ENCODE data around the gene RO60. TPM values are rescaled to one million over a fixed set of nuclear protein-coding genes. Genes with fewer than 3 reads are reported as not detected.

RO60 gene
- total RNA-seq, 1 experiment from 2014 or later, result 93.5 TPM

GRCh38 chr1:193019442-193020026 lies 39.9 kb upstream of the RO60 start:
- TF ChIP-seq CTCF (conservative IDR thresholded peaks at IDR 0.05; ENCODE audit: low read depth, low read length), result peak; percentile 66
- TF ChIP-seq EZH2 (IDR thresholded peaks at IDR 0.05; ENCODE audit: borderline replicate concordance, low read depth, low read length, poor library complexity, severe bottlenecking), result no peak
- H3K4me1 ChIP-seq (ENCODE audit: insufficient read depth, low read length, poor library complexity, severe bottlenecking), result no peaks in the 10 kb centered on the region
- ChIA-PET CTCF (interaction anchor here (0.6 to 2.0 kb wide), 5 partner anchors 13 to 545 kb away, joined by 3 to 13 read pairs (median 5); partner anchors contain the start of gene RGS2), POLR2A (ENCODE audit: low non-redundant PET) (no interaction called here)
- intact Hi-C loops (cut with micrococcal nuclease; ENCODE audit: unreplicated experiment), result loop anchor here (1.0 to 5.0 kb wide), 3 partner anchors 212 to 547 kb away; no protein-coding TSS in a partner anchor
- H3K27me3 ChIP-seq (replicated peaks; ENCODE audit: insufficient read depth, low read depth, low read length, poor library complexity), result no peaks in the 10 kb centered on the region
- BruUV-seq (replicated peaks), result no TSS peak
- H3K9me3 ChIP-seq (ENCODE audit: low read depth, low read length, poor library complexity, severe bottlenecking), result no peaks in the 10 kb centered on the region
- peak; percentile 73 for DNase-seq (ENCODE audit: low spot score)
- no peak overlapping the region for H3K4me3 ChIP-seq (ENCODE audit: low read depth, low read length, poor library complexity, severe bottlenecking)
- H3K27ac ChIP-seq (ENCODE audit: low read depth, low read length, poor library complexity, severe bottlenecking), result no peak overlapping the region
- peaks cover 22% of the 10 kb centered on the region for H3K36me3 ChIP-seq (ENCODE audit: insufficient read depth, low read length, poor library complexity, severe bottlenecking)

- intact Hi-C loops (cut with micrococcal nuclease; ENCODE audit: unreplicated experiment), result no loop called here
- no TSS peak for BruUV-seq (replicated peaks)
- Histone ChIP-seq H3K4me3 (ENCODE audit: low read depth, low read length, poor library complexity, severe bottlenecking) (no peak overlapping the region), H3K27me3 (replicated peaks; ENCODE audit: insufficient read depth, low read depth, low read length, poor library complexity) (no peaks in the 10 kb centered on the region), H3K9me3 (ENCODE audit: low read depth, low read length, poor library complexity, severe bottlenecking) (no peaks in the 10 kb centered on the region), H3K36me3 (ENCODE audit: insufficient read depth, low read length, poor library complexity, severe bottlenecking) (peaks cover 40% of the 10 kb centered on the region), H3K4me1 (ENCODE audit: insufficient read depth, low read length, poor library complexity, severe bottlenecking) (no peaks in the 10 kb centered on the region), H3K27ac (ENCODE audit: low read depth, low read length, poor library complexity, severe bottlenecking) (no peak overlapping the region)
- TF ChIP-seq CTCF (conservative IDR thresholded peaks at IDR 0.05; ENCODE audit: low read depth, low read length), result no peak
- no peak for TF ChIP-seq EZH2 (IDR thresholded peaks at IDR 0.05; ENCODE audit: borderline replicate concordance, low read depth, low read length, poor library complexity, severe bottlenecking)
- DNase-seq (ENCODE audit: low spot score), result no peak
- CTCF ChIA-PET, result no interaction called here
- POLR2A ChIA-PET (ENCODE audit: low non-redundant PET), result no interaction called here
These were observed 34.2 kb upstream of the RO60 start for GRCh38 chr1:193025218-193025617.

GRCh38 chr1:193030280-193030679 lies 29.1 kb upstream of the RO60 start:
- ChIA-PET CTCF (no interaction called here), POLR2A (ENCODE audit: low non-redundant PET) (no interaction called here)
- Histone ChIP-seq H3K36me3 (ENCODE audit: insufficient read depth, low read length, poor library complexity, severe bottlenecking) (peaks cover 18% of the 10 kb centered on the region), H3K4me1 (ENCODE audit: insufficient read depth, low read length, poor library complexity, severe bottlenecking) (peaks cover 8% of the 10 kb centered on the region), H3K9me3 (ENCODE audit: low read depth, low read length, poor library complexity, severe bottlenecking) (peaks cover under 1% of the 10 kb centered on the region), H3K27ac (ENCODE audit: low read depth, low read length, poor library complexity, severe bottlenecking) (no peak overlapping the region), H3K27me3 (replicated peaks; ENCODE audit: insufficient read depth, low read depth, low read length, poor library complexity) (no peaks in the 10 kb centered on the region), H3K4me3 (ENCODE audit: low read depth, low read length, poor library complexity, severe bottlenecking) (no peak overlapping the region)
- no peak for DNase-seq (ENCODE audit: low spot score)
- no TSS peak for BruUV-seq (replicated peaks)
- intact Hi-C loops (cut with micrococcal nuclease; ENCODE audit: unreplicated experiment), result no loop called here
- TF ChIP-seq CTCF (conservative IDR thresholded peaks at IDR 0.05; ENCODE audit: low read depth, low read length), result no peak
